K562 (cell line): ENCODE data around the gene PLD1. TPM values are rescaled to one million over a fixed set of nuclear protein-coding genes. Genes with fewer than 3 reads are reported as not detected.

Experiments used
- DPF2 ChIP-seq: fragments of 450-650 bp; IDR thresholded peaks from 2 replicates; pipeline ENCODE4 v1.6.1; 2016
- GTF2F1 ChIP-seq: IDR thresholded peaks from 2 replicates; pipeline ENCODE4 v1.6.1; 2011; ENCODE audit warnings: low read depth, low read length, improper control_type of control experiment
- MYBL2 ChIP-seq, 2 experiments: fragments of 450-650 bp in 1 of 2; sonication (generic) in 1 of 2; formaldehyde crosslinking in 1 of 2; IDR thresholded peaks; 2 replicates each; pipeline versions ENCODE4 v1.6.1 to v1.8.1; 2017 to 2022; ENCODE audit warnings: borderline replicate concordance in 1 of 2, inconsistent platforms in 1 of 2, low read depth in 1 of 2, mild to moderate bottlenecking in 1 of 2, missing genetic modification reagents in 1 of 2, moderate library complexity in 1 of 2
- NRF1 ChIP-seq, 2 experiments: fragments of 450-650 bp; IDR thresholded peaks in 1 of 2; conservative IDR thresholded peaks in 1 of 2; 2 replicates each; pipeline ENCODE4 v1.6.1; 2014; ENCODE audit warnings: mild to moderate bottlenecking in 2 of 2
- PRPF4 ChIP-seq: fragments of 200-400 bp; formaldehyde crosslinking; IDR thresholded peaks from one replicate; pipeline ENCODE4 v1.6.1; 2017; ENCODE audit warnings: low read length, low read depth, mild to moderate bottlenecking; ENCODE audit not compliant: insufficient read depth, poor library complexity, severe bottlenecking
- SAP30 ChIP-seq: fragments of 200-600 bp; sonication (generic); IDR thresholded peaks from 2 replicates; pipeline ENCODE4 v1.6.1; 2012; ENCODE audit warnings: borderline replicate concordance, low read depth, mild to moderate bottlenecking, moderate library complexity, low read length, control low read depth, inconsistent platforms; ENCODE audit not compliant: insufficient read depth, poor library complexity, severe bottlenecking
- SMARCB1 ChIP-seq: IDR thresholded peaks from 2 replicates; pipeline ENCODE4 v1.6.1; 2011; ENCODE audit warnings: improper control_type of control experiment, low read depth; ENCODE audit not compliant: insufficient read length
- TCF3 ChIP-seq: sonication (generic); formaldehyde crosslinking; IDR thresholded peaks from 2 replicates; pipeline ENCODE4 v1.4.0; 2020; ENCODE audit warnings: mild to moderate bottlenecking, missing genetic modification reagents
- TSHZ1 ChIP-seq: fragments of 250-450 bp; sonication (Bioruptor Pico); IDR thresholded peaks from 2 replicates; pipeline ENCODE4 v1.4.0; 2020; ENCODE audit warnings: mild to moderate bottlenecking, moderate library complexity
- UBTF ChIP-seq, 2 experiments: IDR thresholded peaks; 2 replicates each; pipeline ENCODE4 v1.6.1; 2012; ENCODE audit warnings: improper control_type of control experiment in 2 of 2, low read depth in 2 of 2, low read length in 2 of 2, borderline replicate concordance in 1 of 2
- XRCC3 ChIP-seq: fragments of 450-650 bp; IDR thresholded peaks from 2 replicates; pipeline ENCODE4 v1.6.1; 2017; ENCODE audit warnings: mild to moderate bottlenecking, moderate library complexity
- XRCC5 ChIP-seq: fragments of 200-400 bp; formaldehyde crosslinking; IDR thresholded peaks from 2 replicates; pipeline ENCODE4 v1.6.1; 2017; ENCODE audit warnings: low read depth, mild to moderate bottlenecking, low read length
- ZNF274 ChIP-seq: IDR thresholded peaks from 2 replicates; pipeline ENCODE4 v1.6.1; 2011; ENCODE audit warnings: low read depth, mild to moderate bottlenecking, low read length, moderate library complexity, borderline replicate concordance
- ZNF311 ChIP-seq: fragments of 250-450 bp; sonication (Bioruptor Pico); IDR thresholded peaks from 2 replicates; pipeline ENCODE4 v1.4.0; 2020; ENCODE audit warnings: mild to moderate bottlenecking, moderate library complexity
- ZNF354B ChIP-seq: fragments of 250-450 bp; sonication (Bioruptor Pico); IDR thresholded peaks from 2 replicates; pipeline ENCODE4 v1.4.0; 2020
- ZNF449 ChIP-seq: fragments of 250-450 bp; sonication (Bioruptor Pico); IDR thresholded peaks from 2 replicates; pipeline ENCODE4 v1.8.0; 2022; ENCODE audit warnings: moderate library complexity, mild to moderate bottlenecking, inconsistent platforms
- ZNF583 ChIP-seq: fragments of 250-450 bp; sonication (Bioruptor Pico); IDR thresholded peaks from 2 replicates; pipeline ENCODE4 v1.4.0; 2020
- ZNF584 ChIP-seq: fragments of 200-800 bp; sonication (Bioruptor generic); IDR thresholded peaks from 2 replicates; pipeline ENCODE4 v1.6.1; 2016; ENCODE audit warnings: low read depth, mild to moderate bottlenecking, missing genetic modification characterization, missing compliant biosample characterization
- polyA plus RNA-seq, 8 experiments: library from polyadenylated mRNA; depleted of rRNA in 4 of 8; stranded (reverse) in 5 of 8; unstranded in 3 of 8; fragments of >200 nt; fragmentation: Nextera tagmentation in 2 of 8; fragmentation: Illumina TruSeq in 1 of 8; extraction: Ambion mirVana in 2 of 8; extraction: Trizol in 1 of 8; gene quantifications; 2 replicates each; pipeline versions ENCODE4 v1.2.1 to v1.2.3, GENCODE V29; 2011 to 2014; ENCODE audit warnings: inconsistent platforms in 1 of 8, missing spikeins in 1 of 8
- total RNA-seq, 7 experiments: library from RNA; depleted of rRNA in 6 of 7; stranded (reverse); fragments of >200 nt in 6 of 7; fragmentation: Illumina TruSeq in 2 of 7; extraction: Trizol in 2 of 7; gene quantifications; 2 replicates each; pipeline versions ENCODE4 v1.2.1 to v1.2.3, GENCODE V29; 2011 to 2021; ENCODE audit warnings: low replicate concordance in 1 of 7

Gene PLD1
- total and polyA plus RNA-seq, 9 of the 15 experiments (the other 6 are each of a cell fraction or from before 2014, with no cell fraction given) = 8.4 to 26.1 (median 18.6) TPM

- TF ChIP-seq ZNF311 (CRISPR knock-in tag) = peak; percentile 14; the same call in 1 of the 2 replicates
- no peak for TF ChIP-seq ZNF583 (CRISPR knock-in tag)
- no peak for TF ChIP-seq XRCC3
- no peak for TF ChIP-seq XRCC5
- no peak for TF ChIP-seq MYBL2 (IDR thresholded peaks at IDR 0.05; ENCODE audit: low read depth)
- no peak for TF ChIP-seq MYBL2 (CRISPR knock-in tag; IDR thresholded peaks at IDR 0.05; ENCODE audit: borderline replicate concordance)
- peak; percentile 12; the same call in 1 of the 2 replicates for TF ChIP-seq TSHZ1 (CRISPR knock-in tag)
- TF ChIP-seq GTF2F1 = no peak
- no peak for TF ChIP-seq UBTF (IDR thresholded peaks at IDR 0.05; ENCODE audit: borderline replicate concordance in 1 of 2, low read depth in 2 of 2, low read length in 2 of 2)
- TF ChIP-seq ZNF274 = no peak
- no peak for TF ChIP-seq DPF2
- no peak for TF ChIP-seq PRPF4
- no peak for TF ChIP-seq TCF3 (CRISPR knock-in tag)
- no peak for TF ChIP-seq SAP30
- no peak for TF ChIP-seq SMARCB1
- no peak for TF ChIP-seq ZNF354B (CRISPR knock-in tag)
- peak; percentile 86 for TF ChIP-seq ZNF584 (CRISPR knock-in tag)
- TF ChIP-seq ZNF449 (CRISPR knock-in tag) = peak; percentile 31; the same call in 1 of the 2 replicates
- TF ChIP-seq NRF1 (conservative IDR thresholded peaks at IDR 0.05 in 1 of 2, IDR thresholded peaks at IDR 0.05 in 1 of 2) = no peak
Measured at GRCh38 chr3:171813278-171813896, 3.1 kb upstream of the PLD1 start (continued).
